GM12892 (cell line): ENCODE data around the gene JAKMIP2.

Experiments used
- POLR2A ChIP-seq: IDR thresholded peaks from 2 replicates; pipeline ENCODE4 v1.6.1; 2011; ENCODE audit warnings: low read depth, low read length, control low read depth
- POLR2AphosphoS5 ChIP-seq: IDR thresholded peaks from 2 replicates; pipeline ENCODE4 v1.6.1; 2011; ENCODE audit warnings: low read depth, low read length, control low read depth
- TAF1 ChIP-seq: IDR thresholded peaks from 2 replicates; pipeline ENCODE4 v1.6.1; 2011; ENCODE audit warnings: low read depth, mild to moderate bottlenecking, control low read depth, low read length, borderline replicate concordance

- TF ChIP-seq TAF1 (no peak), POLR2A (no peak), POLR2AphosphoS5 (no peak)
These were observed 217.0 kb downstream of the JAKMIP2 start for GRCh38 chr5:147565524-147565923.
